ENCODE measurements around the gene SLC25A25.

Gene SLC25A25

GRCh38 chr9:128072144-128073021, 4.4 kb downstream of the SLC25A25 start:
- DNase-seq (ENCODE audit: insufficient read length, low spot score) (no peak), FAIRE-seq (peak; percentile 31)
- TF ChIP-seq POU2F2 (IDR thresholded peaks at IDR 0.05; ENCODE audit: low read depth, low read length) (no peak), POLR2A (IDR thresholded peaks at IDR 0.05; ENCODE audit: low read depth, low read length) (no peak), TAF1 (IDR thresholded peaks at IDR 0.05; ENCODE audit: low read depth, low read length) (0 out of 2 replicates have a peak, but pooled peaks have one; percentile 8), POLR2AphosphoS5 (IDR thresholded peaks at IDR 0.05; ENCODE audit: low read depth, low read length) (no peak), SPI1 (IDR thresholded peaks at IDR 0.05; ENCODE audit: low read depth, low read length) (peak; percentile 61)

- FAIRE-seq = no peak
- TF ChIP-seq TAF1 (IDR thresholded peaks at IDR 0.05; ENCODE audit: low read depth, low read length) (no peak), PAX5 (IDR thresholded peaks at IDR 0.05; ENCODE audit: insufficient read depth, low read length, severe bottlenecking) (no peak), SPI1 (IDR thresholded peaks at IDR 0.05; ENCODE audit: low read depth, low read length) (no peak), POU2F2 (IDR thresholded peaks at IDR 0.05; ENCODE audit: low read depth, low read length) (no peak), POLR2A (IDR thresholded peaks at IDR 0.05; ENCODE audit: low read depth, low read length) (no peak)
- DNase-seq (ENCODE audit: insufficient read length, low spot score) = no peak
Measured at GRCh38 chr9:128073253-128073886, 5.3 kb downstream of the SLC25A25 start.

DNA sequence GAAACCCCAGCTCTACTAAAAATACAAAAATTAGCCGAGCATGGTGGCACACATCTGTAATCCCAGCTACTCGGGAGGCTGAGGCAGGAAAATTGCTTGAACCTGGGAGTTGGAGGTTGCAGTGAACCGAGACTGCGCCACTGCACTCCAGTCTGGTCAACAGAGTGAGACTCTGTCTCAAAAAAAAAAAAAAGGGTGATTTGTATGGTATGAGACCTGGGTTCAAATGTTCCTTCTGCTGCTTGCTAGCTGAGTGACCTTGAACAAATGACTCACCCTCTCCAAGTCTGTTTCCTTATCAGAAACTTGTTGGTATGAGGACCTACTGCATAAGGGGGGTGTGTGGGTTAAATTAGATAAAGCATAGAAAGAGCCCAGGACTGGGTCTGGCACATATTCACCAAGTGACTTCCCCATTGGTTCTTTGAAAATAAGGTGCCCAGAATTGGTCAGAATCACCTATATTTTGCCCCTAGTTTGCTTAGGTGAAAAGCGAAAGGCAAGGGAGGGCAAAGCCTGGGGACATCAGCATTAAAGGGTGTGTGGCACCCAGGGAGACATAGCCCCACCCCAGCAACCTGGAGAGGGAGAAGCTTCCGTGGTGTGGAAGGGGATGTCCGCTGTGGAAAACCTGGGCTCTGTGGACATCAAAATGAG, 9.9 kb downstream of the SLC25A25 start:
- DNase-seq (ENCODE audit: insufficient read length, low spot score) (no peak), FAIRE-seq (no peak)
- TF ChIP-seq POLR2A (IDR thresholded peaks at IDR 0.05; ENCODE audit: low read depth, low read length) = no peak
- TF ChIP-seq TAF1 (IDR thresholded peaks at IDR 0.05; ENCODE audit: low read depth, low read length) = no peak
- no peak for TF ChIP-seq PAX5 (IDR thresholded peaks at IDR 0.05; ENCODE audit: insufficient read depth, low read length, severe bottlenecking)
- TF ChIP-seq POU2F2 (IDR thresholded peaks at IDR 0.05; ENCODE audit: low read depth, low read length) = no peak
- no peak for TF ChIP-seq POLR2AphosphoS5 (IDR thresholded peaks at IDR 0.05; ENCODE audit: low read depth, low read length)
- TF ChIP-seq SPI1 (IDR thresholded peaks at IDR 0.05; ENCODE audit: low read depth, low read length) = no peak

GRCh38 chr9:128078504-128079434, 10.7 kb downstream of the SLC25A25 start:
- TF ChIP-seq POU2F2 (IDR thresholded peaks at IDR 0.05; ENCODE audit: low read depth, low read length) (no peak), SPI1 (IDR thresholded peaks at IDR 0.05; ENCODE audit: low read depth, low read length) (peak; percentile 51; the same call in 1 of the 2 replicates)
- DNase-seq (ENCODE audit: insufficient read length, low spot score) (no peak), FAIRE-seq (no peak)

DNA sequence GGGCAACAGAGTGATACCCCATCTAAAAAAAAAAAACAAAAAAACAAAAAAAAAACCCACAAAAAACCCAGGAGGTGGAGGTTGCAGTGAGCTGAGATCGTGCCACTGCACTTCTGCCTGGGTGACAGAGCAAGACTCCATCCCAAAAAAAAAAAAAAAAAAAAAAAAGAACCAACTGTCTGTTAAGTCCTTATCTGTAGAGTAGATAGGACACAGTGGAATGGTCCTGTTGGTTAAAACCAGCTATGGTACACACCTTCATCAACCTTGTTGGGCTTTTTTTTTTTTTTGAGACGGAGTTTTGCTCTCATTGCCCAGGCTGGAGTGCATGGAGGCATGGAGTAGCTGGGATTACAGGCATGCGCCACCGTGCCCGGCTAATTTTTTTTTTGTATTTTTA, 12.2 kb downstream of the SLC25A25 start:
- DNase-seq (ENCODE audit: insufficient read length, low spot score) (no peak), FAIRE-seq (no peak)
- TF ChIP-seq POU2F2 (IDR thresholded peaks at IDR 0.05; ENCODE audit: low read depth, low read length) (no peak), POLR2AphosphoS5 (IDR thresholded peaks at IDR 0.05; ENCODE audit: low read depth, low read length) (no peak), POLR2A (IDR thresholded peaks at IDR 0.05; ENCODE audit: low read depth, low read length) (no peak), PAX5 (IDR thresholded peaks at IDR 0.05; ENCODE audit: insufficient read depth, low read length, severe bottlenecking) (no peak), TAF1 (IDR thresholded peaks at IDR 0.05; ENCODE audit: low read depth, low read length) (no peak), SPI1 (IDR thresholded peaks at IDR 0.05; ENCODE audit: low read depth, low read length) (no peak)

DNA sequence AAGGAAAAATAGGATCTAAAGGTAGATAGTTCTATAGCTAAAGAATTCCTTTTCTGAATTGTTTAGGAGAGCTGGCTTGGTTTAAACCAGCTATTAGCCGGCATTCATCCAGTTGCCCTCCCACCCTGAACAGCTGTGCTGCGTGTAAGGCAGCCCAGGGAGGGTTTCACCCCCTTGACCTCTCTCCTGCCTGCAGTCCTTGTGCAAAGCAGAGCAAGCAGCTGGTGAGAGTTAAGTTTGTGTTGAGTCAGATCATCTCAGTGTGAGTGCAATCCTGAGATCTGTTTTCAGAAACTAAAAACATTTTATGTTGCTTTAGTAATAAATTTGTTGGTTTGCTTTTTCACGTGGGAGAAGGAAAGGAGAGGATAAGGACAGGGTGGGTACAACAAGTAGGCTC, 13.0 kb downstream of the SLC25A25 start:
- no peak for DNase-seq (ENCODE audit: insufficient read length, low spot score)

DNA sequence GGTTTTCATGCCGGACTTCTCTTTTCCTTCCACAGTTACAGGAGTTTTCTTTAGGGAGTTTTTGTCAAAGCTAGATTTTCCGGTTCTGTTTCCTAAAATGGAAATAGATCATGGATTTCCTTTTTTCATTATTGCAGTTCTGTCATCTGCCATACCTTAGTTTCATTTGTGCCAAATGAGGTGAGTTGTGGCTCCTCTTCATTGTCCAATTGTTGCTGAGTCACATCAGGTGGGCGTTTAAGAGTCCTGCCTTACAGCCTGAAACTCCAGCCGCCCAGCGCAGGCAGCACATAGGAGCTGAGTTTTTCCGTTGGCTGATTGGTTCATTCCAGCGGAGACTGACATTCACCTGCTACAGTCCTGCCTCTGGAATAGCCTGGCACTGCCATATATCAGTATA, 14.1 kb downstream of the SLC25A25 start:
- TF ChIP-seq TAF1 (IDR thresholded peaks at IDR 0.05; ENCODE audit: low read depth, low read length) (no peak), PAX5 (IDR thresholded peaks at IDR 0.05; ENCODE audit: insufficient read depth, low read length, severe bottlenecking) (no peak), POLR2AphosphoS5 (IDR thresholded peaks at IDR 0.05; ENCODE audit: low read depth, low read length) (no peak), POU2F2 (IDR thresholded peaks at IDR 0.05; ENCODE audit: low read depth, low read length) (no peak), POLR2A (IDR thresholded peaks at IDR 0.05; ENCODE audit: low read depth, low read length) (no peak), SPI1 (IDR thresholded peaks at IDR 0.05; ENCODE audit: low read depth, low read length) (no peak)
- DNase-seq (ENCODE audit: insufficient read length, low spot score) (no peak), FAIRE-seq (no peak)

More for the DNA sequence above, 13.0 kb downstream of the SLC25A25 start:
- TF ChIP-seq TAF1 (IDR thresholded peaks at IDR 0.05; ENCODE audit: low read depth, low read length) = no peak
- TF ChIP-seq POU2F2 (IDR thresholded peaks at IDR 0.05; ENCODE audit: low read depth, low read length) = no peak
- no peak for TF ChIP-seq PAX5 (IDR thresholded peaks at IDR 0.05; ENCODE audit: insufficient read depth, low read length, severe bottlenecking)
- no peak for TF ChIP-seq POLR2AphosphoS5 (IDR thresholded peaks at IDR 0.05; ENCODE audit: low read depth, low read length)
- TF ChIP-seq SPI1 (IDR thresholded peaks at IDR 0.05; ENCODE audit: low read depth, low read length) = no peak
- no peak for TF ChIP-seq POLR2A (IDR thresholded peaks at IDR 0.05; ENCODE audit: low read depth, low read length)
- no peak for FAIRE-seq

- TF ChIP-seq SPI1 (IDR thresholded peaks at IDR 0.05; ENCODE audit: low read depth, low read length) (no peak), PAX5 (IDR thresholded peaks at IDR 0.05; ENCODE audit: insufficient read depth, low read length, severe bottlenecking) (no peak), POLR2A (IDR thresholded peaks at IDR 0.05; ENCODE audit: low read depth, low read length) (no peak)
- DNase-seq (ENCODE audit: insufficient read length, low spot score) (no peak), FAIRE-seq (no peak)
Measured at GRCh38 chr9:128084746-128085145, 16.7 kb downstream of the SLC25A25 start.

DNA sequence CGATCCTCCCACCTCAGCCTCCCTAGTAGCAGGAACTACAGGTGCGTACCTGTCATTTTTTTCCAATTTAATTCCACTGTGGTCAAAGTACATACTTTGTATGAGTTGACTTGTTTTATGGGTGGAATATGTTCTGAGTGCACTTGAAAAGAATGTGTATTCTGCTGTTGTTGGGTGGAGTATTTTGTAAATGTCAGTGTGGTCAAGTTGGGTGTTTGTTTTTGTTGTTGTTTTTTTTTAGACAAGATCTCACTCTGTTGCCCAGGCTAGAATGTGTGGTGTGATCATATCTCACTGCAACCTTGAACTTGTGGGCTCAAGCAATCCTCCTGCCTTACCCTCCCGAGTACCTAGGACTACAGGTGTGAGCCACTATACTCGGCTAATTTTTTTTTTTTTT, 17.9 kb downstream of the SLC25A25 start:
- no peak for FAIRE-seq
- TF ChIP-seq POLR2A (IDR thresholded peaks at IDR 0.05; ENCODE audit: low read depth, low read length) = no peak
- no peak for TF ChIP-seq PAX5 (IDR thresholded peaks at IDR 0.05; ENCODE audit: insufficient read depth, low read length, severe bottlenecking)
- TF ChIP-seq POLR2AphosphoS5 (IDR thresholded peaks at IDR 0.05; ENCODE audit: low read depth, low read length) = no peak
- TF ChIP-seq TAF1 (IDR thresholded peaks at IDR 0.05; ENCODE audit: low read depth, low read length) = no peak
- no peak for TF ChIP-seq POU2F2 (IDR thresholded peaks at IDR 0.05; ENCODE audit: low read depth, low read length)
- no peak for TF ChIP-seq SPI1 (IDR thresholded peaks at IDR 0.05; ENCODE audit: low read depth, low read length)
- DNase-seq (ENCODE audit: insufficient read length, low spot score) = no peak

Measured in GM12891 (cell line).